ENCODE data around the gene TMEM88. TPM values are rescaled to one million over a fixed set of nuclear protein-coding genes. Genes with fewer than 3 reads are reported as not detected.
"Not testable (repeated sequence)": the region's sequence is repeated elsewhere in the genome, so short reads cannot be mapped to it uniquely, and the experiment has no call there.

Gene TMEM88
- polyA plus RNA-seq, 1 donor from 2014 or later, result 4.2 TPM

GRCh38 chr17:7807206-7807605 lies 47.7 kb upstream of the TMEM88 start:
- Histone ChIP-seq H2AFZ (ENCODE audit: low read depth, low read length) (no peak overlapping the region), H4K20me1 (ENCODE audit: insufficient read depth) (no peaks in the 10 kb centered on the region), H3K79me2 (replicated peaks; ENCODE audit: insufficient read depth, low read length) (no peaks in the 10 kb centered on the region), H3K27ac (ENCODE audit: low read length) (no peak overlapping the region), H3K9me2 (ENCODE audit: insufficient read depth, low read length) (no peaks in the 10 kb centered on the region), H3K4me3 (ENCODE audit: low read length) (no peak overlapping the region), H3K27me3 (ENCODE audit: insufficient read depth, low read depth, low read length) (no peaks in the 10 kb centered on the region), H3F3A (ENCODE audit: insufficient read depth, low read length, poor library complexity, severe bottlenecking) (no peaks in the 10 kb centered on the region), H3K4me2 (ENCODE audit: low read length) (no peak overlapping the region), H3K9me3 (ENCODE audit: low read length) (no peaks in the 10 kb centered on the region), H3K36me3 (ENCODE audit: insufficient read depth, low read length) (no peaks in the 10 kb centered on the region), H3K9ac (ENCODE audit: low read length) (no peak overlapping the region)
- TF ChIP-seq EZH2 (IDR thresholded peaks at IDR 0.05; ENCODE audit: borderline replicate concordance, insufficient read depth, low read length, poor library complexity, severe bottlenecking) (no peak), TAF1 (IDR thresholded peaks at IDR 0.05; ENCODE audit: low read depth) (no peak), RAD21 (conservative IDR thresholded peaks at IDR 0.05) (no peak), REST (IDR thresholded peaks at IDR 0.05; ENCODE audit: borderline replicate concordance) (no peak), EP300 (conservative IDR thresholded peaks at IDR 0.05; ENCODE audit: poor library complexity, severe bottlenecking) (no peak), CTCF (IDR thresholded peaks at IDR 0.05; ENCODE audit: poor library complexity, severe bottlenecking) (no peak), MXI1 (conservative IDR thresholded peaks at IDR 0.05; ENCODE audit: poor library complexity, severe bottlenecking) (no peak), POLR2AphosphoS5 (IDR thresholded peaks at IDR 0.05) (no peak), SMC3 (conservative IDR thresholded peaks at IDR 0.05; ENCODE audit: poor library complexity) (no peak)

- Histone ChIP-seq H3K27me3 (ENCODE audit: insufficient read depth, low read depth, low read length) (no peaks in the 10 kb centered on the region), H4K20me1 (ENCODE audit: insufficient read depth) (no peaks in the 10 kb centered on the region), H3K79me2 (replicated peaks; ENCODE audit: insufficient read depth, low read length) (no peaks in the 10 kb centered on the region), H3K27ac (ENCODE audit: low read length) (no peak overlapping the region), H3K9ac (ENCODE audit: low read length) (no peak overlapping the region), H3K4me2 (ENCODE audit: low read length) (no peak overlapping the region), H3K4me3 (ENCODE audit: low read length) (no peak overlapping the region), H3K36me3 (ENCODE audit: insufficient read depth, low read length) (no peaks in the 10 kb centered on the region), H2AFZ (ENCODE audit: low read depth, low read length) (no peak overlapping the region), H3K9me3 (ENCODE audit: low read length) (no peaks in the 10 kb centered on the region), H3F3A (ENCODE audit: insufficient read depth, low read length, poor library complexity, severe bottlenecking) (no peaks in the 10 kb centered on the region), H3K9me2 (ENCODE audit: insufficient read depth, low read length) (no peaks in the 10 kb centered on the region)
- TF ChIP-seq CTCF (IDR thresholded peaks at IDR 0.05; ENCODE audit: poor library complexity, severe bottlenecking) (no peak), EZH2 (IDR thresholded peaks at IDR 0.05; ENCODE audit: borderline replicate concordance, insufficient read depth, low read length, poor library complexity, severe bottlenecking) (no peak), TAF1 (IDR thresholded peaks at IDR 0.05; ENCODE audit: low read depth) (no peak), MXI1 (conservative IDR thresholded peaks at IDR 0.05; ENCODE audit: poor library complexity, severe bottlenecking) (no peak), RAD21 (conservative IDR thresholded peaks at IDR 0.05) (no peak), EP300 (conservative IDR thresholded peaks at IDR 0.05; ENCODE audit: poor library complexity, severe bottlenecking) (no peak), REST (IDR thresholded peaks at IDR 0.05; ENCODE audit: borderline replicate concordance) (no peak), SMC3 (conservative IDR thresholded peaks at IDR 0.05; ENCODE audit: poor library complexity) (no peak), POLR2AphosphoS5 (IDR thresholded peaks at IDR 0.05) (no peak)
Observed at GRCh38 chr17:7809086-7809790, 45.6 kb upstream of the TMEM88 start.

- not testable (repeated sequence) for H3K4me2 ChIP-seq (ENCODE audit: low read length); H3K9me3 ChIP-seq (ENCODE audit: low read length); H3K36me3 ChIP-seq (ENCODE audit: insufficient read depth, low read length); H3F3A ChIP-seq (ENCODE audit: insufficient read depth, low read length, poor library complexity, severe bottlenecking); H4K20me1 ChIP-seq (ENCODE audit: insufficient read depth); H3K4me3 ChIP-seq (ENCODE audit: low read length); H3K27ac ChIP-seq (ENCODE audit: low read length); H3K9me2 ChIP-seq (ENCODE audit: insufficient read depth, low read length); H3K27me3 ChIP-seq (ENCODE audit: insufficient read depth, low read depth, low read length); H3K9ac ChIP-seq (ENCODE audit: low read length); H2AFZ ChIP-seq (ENCODE audit: low read depth, low read length); H3K79me2 ChIP-seq (replicated peaks; ENCODE audit: insufficient read depth, low read length)
Observed at GRCh38 chr17:7809791-7810343, 45.0 kb upstream of the TMEM88 start.

All from neural cell (in vitro differentiated cells).